ENCODE measurements around the gene CDC73. TPM values are rescaled to one million over a fixed set of nuclear protein-coding genes. Genes with fewer than 3 reads are reported as not detected.

Gene CDC73
- total and polyA plus RNA-seq, 11 donors: 8.3 to 57.3 (median 50.6) TPM

DNA sequence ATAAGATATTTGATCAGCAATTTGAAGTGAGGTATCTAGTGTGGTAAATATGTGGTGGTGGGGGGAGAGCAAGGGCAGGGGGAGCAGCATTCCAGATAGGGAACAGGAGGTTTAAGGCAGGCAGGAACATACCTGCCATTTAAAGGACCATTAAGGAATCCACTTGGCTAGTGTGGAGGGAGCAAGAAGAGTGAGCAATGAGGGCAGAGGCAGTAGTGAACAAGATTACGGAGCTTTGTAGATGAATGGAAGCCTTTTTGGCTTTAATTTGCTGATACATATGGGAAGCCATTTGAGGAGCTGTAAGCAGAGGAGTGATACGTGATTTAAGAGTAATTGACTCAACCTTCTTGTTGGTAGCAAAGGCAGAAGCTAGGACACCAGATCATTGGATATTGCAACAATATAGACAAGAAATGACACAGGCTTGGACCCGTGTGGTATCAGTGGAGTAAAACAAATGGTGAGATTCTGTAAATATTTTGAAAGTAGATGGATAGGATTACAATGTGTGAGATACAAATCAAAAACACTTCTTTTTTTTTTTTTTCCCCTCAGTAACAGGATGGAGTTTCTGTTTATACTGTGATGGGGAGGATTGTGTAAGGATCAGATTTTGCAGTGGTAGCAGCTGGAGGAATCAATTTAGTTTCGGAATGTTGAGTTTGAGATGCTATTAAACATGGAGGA lies 138.4 kb downstream of the CDC73 start:
- Histone ChIP-seq H3K4me3 (no peak overlapping the region), H3K36me3 (peaks cover 0 to 15% (median 3%) of the 10 kb centered on the region in 9 donors), H3K27ac (no peak overlapping the region), H3K27me3 (no peaks in the 10 kb centered on the region), H3K4me1 (peaks cover 0 to 20% (median 0%) of the 10 kb centered on the region in 12 donors), H3K9me3 (no peaks in the 10 kb centered on the region)
- no peak for ATAC-seq
- intact Hi-C loops (cut with DNase I): loop anchor here in 1 of 10 donors (5.0 kb wide), 1 partner anchor 147 kb away; no protein-coding TSS in a partner anchor
- 85 to 90% (median 88%) methylated on average over 4 of the region's 4 CpGs for WGBS, 4 donors
- TF ChIP-seq POLR2A (IDR thresholded peaks at IDR 0.05): no peak
- no peak for TF ChIP-seq CTCF (IDR thresholded peaks at IDR 0.05)
- DNase-seq: no peak

DNA sequence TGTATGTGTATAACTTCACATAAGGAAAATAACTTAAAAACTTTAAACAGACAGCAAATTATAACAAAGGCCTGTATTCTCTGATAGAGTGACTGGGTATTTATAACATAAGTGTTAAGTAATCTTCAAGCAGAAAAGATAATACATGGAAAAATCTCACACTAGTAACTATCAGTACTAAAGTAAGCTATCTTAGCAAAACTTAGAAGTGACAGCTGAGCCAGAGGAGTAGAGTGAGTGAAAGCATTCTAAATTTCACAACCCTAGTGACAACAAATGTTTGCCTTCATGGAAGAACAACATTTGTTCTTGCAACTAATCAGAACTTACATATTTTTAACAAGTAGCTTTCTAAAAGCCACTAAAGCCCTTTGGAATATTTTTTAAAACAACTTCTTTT lies 139.1 kb downstream of the CDC73 start:
- ATAC-seq: peak in 2 of 4 donors; percentile 82 to 87
- no peaks in the 10 kb centered on the region for H3K27me3 ChIP-seq

GRCh38 chr1:193262661-193263060 lies 140.8 kb downstream of the CDC73 start:
- intact Hi-C loops (cut with DNase I): loop anchor here in 1 of 10 donors (5.0 kb wide), 1 partner anchor 145 kb away; no protein-coding TSS in a partner anchor
- ATAC-seq (peak in 2 of 4 donors; percentile 31 to 32), DNase-seq (no peak)
- peaks cover 0 to 14% (median 3%) of the 10 kb centered on the region in 9 donors for H3K36me3 ChIP-seq
- 79 to 89% (median 86%) methylated on average over 3 of the region's 3 CpGs for WGBS, 4 donors
- no peaks in the 10 kb centered on the region for H3K9me3 ChIP-seq
- H3K4me3 ChIP-seq: no peak overlapping the region
- H3K4me1 ChIP-seq: peaks cover 0 to 20% (median 0%) of the 10 kb centered on the region in 12 donors
- no peak overlapping the region for H3K27ac ChIP-seq
- H3K27me3 ChIP-seq: no peaks in the 10 kb centered on the region
- TF ChIP-seq CTCF (IDR thresholded peaks at IDR 0.05) (no peak), POLR2A (IDR thresholded peaks at IDR 0.05) (no peak)

More for the DNA sequence above, 139.1 kb downstream of the CDC73 start:
- Histone ChIP-seq H3K27ac (peak overlapping the region in 3 of 12 donors; percentile 1 to 32 (median 6)), H3K4me3 (no peak overlapping the region), H3K36me3 (peaks cover 0 to 15% (median 3%) of the 10 kb centered on the region in 9 donors), H3K4me1 (peaks cover 0 to 20% (median 0%) of the 10 kb centered on the region in 12 donors), H3K9me3 (no peaks in the 10 kb centered on the region)
- no peak for DNase-seq
- intact Hi-C loops (cut with DNase I): loop anchor here in 1 of 10 donors (5.0 kb wide), 1 partner anchor 146 kb away; no protein-coding TSS in a partner anchor
- TF ChIP-seq CTCF (IDR thresholded peaks at IDR 0.05) (no peak), POLR2A (IDR thresholded peaks at IDR 0.05) (no peak)

GRCh38 chr1:193264313-193265065 lies 142.7 kb downstream of the CDC73 start:
- WGBS, 4 donors: 80 to 88% (median 84%) methylated on average over 4 of the region's 4 CpGs
- intact Hi-C loops (cut with DNase I): loop anchor here in 1 of 10 donors (5.0 kb wide), 1 partner anchor 143 kb away; no protein-coding TSS in a partner anchor
- DNase-seq: no peak

More at GRCh38 chr1:193264313-193265065, 142.7 kb downstream of the CDC73 start:
- peaks cover 0 to 20% (median 0%) of the 10 kb centered on the region in 12 donors for H3K4me1 ChIP-seq
- H3K27ac ChIP-seq: no peak overlapping the region
- no peaks in the 10 kb centered on the region for H3K27me3 ChIP-seq
- no peaks in the 10 kb centered on the region for H3K36me3 ChIP-seq
- ATAC-seq: no peak
- no peak overlapping the region for H3K4me3 ChIP-seq
- no peaks in the 10 kb centered on the region for H3K9me3 ChIP-seq
- TF ChIP-seq POLR2A (IDR thresholded peaks at IDR 0.05) (no peak), CTCF (IDR thresholded peaks at IDR 0.05) (no peak)

Data from heart left ventricle (tissue), 16 donors.